Measurements from ENCODE around the gene CYP2S1. TPM values are rescaled to one million over a fixed set of nuclear protein-coding genes. Genes with fewer than 3 reads are reported as not detected.

Gene CYP2S1
- total and polyA plus RNA-seq, 9 of the 15 experiments (the other 6 are each of a cell fraction or from before 2014, with no cell fraction given): 0.07 to 1.9 (median 0.41) TPM

GRCh38 chr19:41192574-41193429 lies at the start of gene CYP2S1 (continued):
- no peak for TF ChIP-seq STAT5B (CRISPR knock-in tag; IDR thresholded peaks at IDR 0.05)

- Histone ChIP-seq H3K79me2 (ENCODE audit: control insufficient read depth, insufficient read depth, low read length) (no peaks in the 10 kb centered on the region), H3K4me1 (replicated peaks in 1 of 2; ENCODE audit: control insufficient read depth in 2 of 2, insufficient read depth in 2 of 2, low read length in 2 of 2) (no peaks in the 10 kb centered on the region; a peak in 1 of 5 replicates), H3K9me3 (replicated peaks; ENCODE audit: control insufficient read depth, insufficient read depth, low read depth, low read length) (no peaks in the 10 kb centered on the region), H2AFZ (ENCODE audit: low read depth, low read length) (no peak overlapping the region), H3K9ac (ENCODE audit: insufficient read depth in 1 of 2, low read depth in 2 of 2, low read length in 2 of 2) (no peak overlapping the region), H3K4me3 (no peak overlapping the region), H3K4me2 (ENCODE audit: insufficient read depth, low read length) (no peak overlapping the region), H3K9me1 (ENCODE audit: control insufficient read depth, insufficient read depth, low read length) (no peaks in the 10 kb centered on the region), H4K20me1 (replicated peaks; ENCODE audit: control insufficient read depth, insufficient read depth, low read length) (no peaks in the 10 kb centered on the region), H3K36me3 (ENCODE audit: control insufficient read depth, insufficient read depth, low read length) (no peaks in the 10 kb centered on the region), H3K27me3 (ENCODE audit: control insufficient read depth in 2 of 2, insufficient read depth in 2 of 2, low read length in 2 of 2) (peaks cover 0 to 8% of the 10 kb centered on the region in 2 experiments; a peak in 1 of 5 replicates), H3K27ac (ENCODE audit: extremely low read depth, low read depth, low read length) (no peak overlapping the region)
- in situ Hi-C loops (cut with MboI) (loop anchor here (5.0 kb wide), 1 partner anchor 487 kb away; no protein-coding TSS in a partner anchor), intact Hi-C loops (cut with micrococcal nuclease) (loop anchor here (1.0 kb wide), 2 partner anchors 170 to 481 kb away; no protein-coding TSS in a partner anchor)
- FAIRE-seq (peak; percentile 88), DNase-seq (ENCODE audit: extremely low read depth in 1 of 4, low spot score in 3 of 4) (peak; percentile 60 to 87 (median 64)), ATAC-seq (peak; percentile 95)
- 0% methylated on average over 7 of the region's 7 CpGs for WGBS (ENCODE audit: insufficient coverage, low coverage, missing lambda C conversion rate)
- BruUV-seq (replicated peaks): no TSS peak
- ChIA-PET POLR2A (interaction anchor here (1.0 to 1.3 kb wide), 2 partner anchors 119 to 170 kb away, joined by 4 to 8 read pairs; no protein-coding TSS in a partner anchor), CTCF (ENCODE audit: low intra/inter-chr PET ratio) (interaction anchor here (0.6 to 2.4 kb wide), 4 partner anchors 17 to 482 kb away, joined by 3 to 17 read pairs (median 4); no protein-coding TSS in a partner anchor)
- TF ChIP-seq ZNF778 (CRISPR knock-in tag; IDR thresholded peaks at IDR 0.05): no peak
- TF ChIP-seq DEAF1 (CRISPR knock-in tag; IDR thresholded peaks at IDR 0.05): peak; percentile 79
- TF ChIP-seq SOX6 (IDR thresholded peaks at IDR 0.05): 0 out of 2 replicates have a peak, but pooled peaks have one; percentile 21
- TF ChIP-seq JUND (IDR thresholded peaks at IDR 0.05; ENCODE audit: borderline replicate concordance, low read depth, low read length): peak; percentile 36; the same call in 1 of the 2 replicates
- no peak; the same call in 2 of the 3 replicates for TF ChIP-seq JUND (tag; IDR thresholded peaks at IDR 0.05; ENCODE audit: borderline replicate concordance, low read depth, low read length)
- TF ChIP-seq CREB1 (IDR thresholded peaks at IDR 0.05): no peak
- peak; percentile 18; the same call in 1 of the 2 replicates for TF ChIP-seq CREB1 (CRISPR knock-in tag; IDR thresholded peaks at IDR 0.05)
- TF ChIP-seq RBM25 (IDR thresholded peaks at IDR 0.05; ENCODE audit: low read depth, low read length, severe bottlenecking): peak; percentile 80
- 0 out of 2 replicates have a peak, but pooled peaks have one; percentile 36 for TF ChIP-seq LCOR (CRISPR knock-in tag; IDR thresholded peaks at IDR 0.05)
- no peak for TF ChIP-seq TBP (optimal IDR thresholded peaks at IDR 0.05; ENCODE audit: low read depth, low read length)
- peak; percentile 30 for TF ChIP-seq E2F8 (IDR thresholded peaks at IDR 0.05; ENCODE audit: low read depth, partially characterized antibody)
- peak; percentile 76 for TF ChIP-seq CC2D1A (IDR thresholded peaks at IDR 0.05)
- no peak for TF ChIP-seq KLF16 (IDR thresholded peaks at IDR 0.05)
- peak in 1 of 2 experiments; percentile 41; a peak in 1 of 4 replicates for TF ChIP-seq RCOR1 (IDR thresholded peaks at IDR 0.05; ENCODE audit: borderline replicate concordance in 1 of 2, low read depth in 2 of 2, low read length in 2 of 2)
- TF ChIP-seq ZNF146 (CRISPR knock-in tag; IDR thresholded peaks at IDR 0.05; ENCODE audit: unreplicated experiment): no peak
Observed at GRCh38 chr19:41144403-41144802, 48.6 kb upstream of the CYP2S1 start.
